Adipose tissue (tissue), 3 donors: Measurements from ENCODE around the gene ARHGAP4. TPM values are rescaled to one million over a fixed set of nuclear protein-coding genes. Genes with fewer than 3 reads are reported as not detected.

Experiments used
- H3K27ac ChIP-seq: one replicate; pipeline ENCODE4 v1.5.1; 2013; ENCODE audit warnings: low read depth, low read length
- WGBS, 3 donors: extraction: QIAGEN DNeasy Blood & Tissue Kit; methylation state at CpG; one replicate each; pipeline ENCODE4 v1.1.7; 2013; 5-methylcytosine and 5-hydroxymethylcytosine counted together
- polyA plus RNA-seq, 3 donors: library from polyadenylated mRNA; stranded (reverse); fragments of 200-250 nt; gene quantifications; one replicate each; pipeline ENCODE4 v1.2.3, GENCODE V29; 2013
- donor health status: healthy with polysubstance abuse.
- donor health status: Bipolar disorder and iron deficiency.
- donor health status: healthy.

The ARHGAP4 gene
- polyA plus RNA-seq, 3 donors, result 9.9 to 106 (median 43.6) TPM

DNA sequence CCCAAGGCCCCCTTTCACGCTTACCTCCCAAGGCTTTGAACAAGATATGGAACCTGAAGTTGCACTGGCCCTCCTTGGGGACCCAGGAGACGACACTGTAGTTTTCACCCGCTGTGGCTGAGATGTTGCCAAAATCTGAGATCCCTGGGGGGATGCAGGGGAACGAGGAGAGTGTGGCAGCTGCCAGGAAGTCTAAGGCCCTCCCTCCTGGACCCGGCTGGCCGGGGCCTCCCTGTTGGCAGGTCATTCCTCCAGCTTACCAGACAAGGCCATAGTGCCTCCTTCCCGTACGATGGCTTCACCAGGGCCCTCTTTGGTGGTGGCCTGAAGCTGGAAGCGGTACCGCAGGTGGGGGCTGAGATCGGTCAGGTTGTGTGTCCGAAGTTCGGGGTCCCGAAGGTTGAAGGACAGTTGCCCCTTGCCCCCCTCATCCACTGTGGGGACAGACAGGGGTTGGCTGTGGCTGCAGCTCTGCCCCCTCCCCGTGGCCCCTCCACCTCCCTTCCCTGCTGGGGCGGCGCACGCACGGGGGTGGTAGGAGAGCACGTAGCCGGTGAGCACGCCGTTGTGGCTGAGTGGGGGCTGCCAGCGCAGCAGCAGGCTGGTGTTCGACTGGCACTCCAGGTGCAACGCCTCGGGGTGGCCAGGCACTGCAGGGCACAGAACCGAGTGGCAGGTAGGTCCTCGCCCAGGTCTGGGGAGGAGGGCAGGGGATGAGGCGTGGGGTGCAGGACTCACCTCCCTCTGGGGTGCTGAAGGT is 61.3 kb downstream of the ARHGAP4 start:
- WGBS, 3 donors, result 64 to 88% (median 84%) methylated on average over 10 to 29 of the region's 30 CpGs
- H3K27ac ChIP-seq, result no peak overlapping the region

- WGBS, 3 donors, result 82 to 91% (median 84%) methylated on average over 7 to 10 of the region's 10 CpGs
Observed at GRCh38 chrX:153864101-153864500, 62.0 kb downstream of the ARHGAP4 start.

DNA sequence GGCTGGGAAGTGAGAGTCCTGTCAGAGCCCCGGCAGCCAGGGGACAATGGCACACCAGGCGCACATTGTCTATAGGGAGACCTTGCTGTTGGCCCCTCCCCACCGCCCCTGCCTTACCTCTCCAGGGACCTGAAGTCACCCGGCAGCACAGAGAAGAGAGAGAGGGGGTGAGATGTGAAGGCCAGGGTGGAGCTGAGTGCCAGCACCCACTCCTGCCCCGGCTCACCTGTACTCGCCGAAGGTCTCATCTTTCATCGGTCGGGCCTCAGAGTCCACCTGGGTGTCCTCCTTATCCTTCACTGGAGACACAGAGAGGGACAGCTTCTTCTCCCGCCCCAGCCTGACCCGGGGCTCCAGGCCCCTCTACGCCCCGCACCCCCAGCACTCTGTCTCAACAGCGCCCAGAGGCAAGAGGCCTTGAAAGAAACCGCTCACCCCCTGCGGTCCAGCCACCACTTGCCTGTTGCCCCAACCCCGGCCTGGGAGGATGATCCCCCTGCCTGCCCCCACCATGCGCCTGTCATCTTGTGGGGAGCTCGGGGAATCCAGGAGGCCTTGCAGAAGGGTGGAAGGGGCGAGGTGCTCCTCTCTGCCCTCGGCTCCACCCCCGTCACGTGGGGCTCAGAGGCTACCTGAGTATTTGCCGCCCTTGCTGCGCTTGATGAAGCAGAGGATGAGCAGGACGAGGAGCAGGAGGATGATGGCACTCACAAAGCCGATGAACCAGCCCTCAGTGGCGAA is 62.6 kb downstream of the ARHGAP4 start:
- WGBS, 3 donors, result 54 to 74% (median 74%) methylated on average over 18 to 28 of the region's 28 CpGs
- no peak overlapping the region for H3K27ac ChIP-seq

More at GRCh38 chrX:153864101-153864500, 62.0 kb downstream of the ARHGAP4 start:
- H3K27ac ChIP-seq, result no peak overlapping the region

DNA sequence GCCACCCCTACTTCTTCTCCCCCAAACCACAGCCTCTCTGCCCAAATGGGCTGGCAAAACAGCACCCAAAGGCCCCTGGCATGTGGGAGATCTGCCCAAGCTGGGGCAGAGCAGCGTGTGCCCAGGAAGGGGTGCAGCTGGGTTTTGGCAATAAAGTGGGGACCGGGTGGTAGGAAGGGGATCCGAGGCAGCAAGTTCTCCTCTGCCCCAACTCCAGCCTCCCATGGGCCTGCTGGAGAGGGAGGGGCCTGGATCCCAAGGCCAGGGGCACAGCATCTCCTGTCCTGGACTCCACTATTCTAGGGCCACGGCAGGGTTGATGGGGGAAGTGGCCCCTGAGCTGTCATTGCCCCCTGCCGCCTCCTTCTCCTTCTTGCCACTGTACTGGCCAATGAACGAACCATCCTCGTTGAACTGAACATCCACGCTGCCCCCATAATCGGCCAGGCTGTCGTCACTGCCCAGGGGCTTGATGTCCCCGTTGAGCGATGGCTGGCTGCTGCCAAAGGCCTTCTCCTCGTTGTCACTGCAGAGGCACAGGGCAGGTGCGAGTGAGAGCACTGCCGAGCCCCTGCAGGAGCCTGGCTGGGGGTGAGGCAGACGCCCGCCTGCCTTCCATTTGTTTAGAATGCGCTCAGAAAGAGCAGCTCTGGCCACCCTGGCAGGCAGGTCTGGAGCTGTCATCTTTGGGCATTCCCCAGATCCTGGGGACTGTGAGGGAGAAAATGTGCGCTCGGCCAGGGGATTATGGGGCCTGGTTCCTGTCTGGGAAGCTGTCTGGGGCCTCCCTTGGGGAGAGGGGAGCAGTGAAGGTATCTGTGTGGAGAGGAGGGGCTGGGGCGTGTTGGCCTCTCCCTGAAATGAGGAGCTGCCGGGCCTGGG is 63.5 kb downstream of the ARHGAP4 start:
- 50 to 73% (median 68%) methylated on average over 11 to 22 of the region's 22 CpGs for WGBS, 3 donors
- no peak overlapping the region for H3K27ac ChIP-seq

- WGBS, 3 donors, result 44 to 71% (median 63%) methylated on average over 8 to 21 of the region's 21 CpGs
- H3K27ac ChIP-seq, result no peak overlapping the region
Observed at GRCh38 chrX:153861733-153862310, 64.2 kb downstream of the ARHGAP4 start.

DNA sequence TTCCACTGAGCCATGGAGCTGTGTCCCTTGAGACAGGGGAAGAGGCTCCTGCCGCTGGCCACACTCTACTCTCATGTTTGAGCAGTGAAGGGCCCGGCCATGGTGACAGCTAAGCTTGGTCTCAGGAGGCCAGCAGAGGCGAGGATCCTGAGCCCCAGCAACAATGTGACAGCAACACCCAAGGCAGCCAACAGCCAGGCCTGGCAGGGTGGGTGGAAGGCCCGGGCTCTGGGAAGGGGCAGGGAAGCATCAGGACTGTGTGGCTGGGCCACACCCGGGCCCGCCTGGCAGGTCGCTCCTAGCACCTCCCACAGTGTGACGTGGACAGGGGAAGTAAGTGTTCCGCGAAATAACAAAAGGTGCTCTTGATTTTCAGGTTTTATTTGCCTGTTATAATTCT is 64.9 kb downstream of the ARHGAP4 start:
- H3K27ac ChIP-seq, result no peak overlapping the region
- 67 to 79% (median 77%) methylated on average over 10 of the region's 10 CpGs for WGBS, 3 donors

Other genes with a start within 250 kb of the ARHGAP4 start
- gene SLC6A8, start 238.3 kb downstream of the ARHGAP4 start, polyA plus RNA-seq, result 10 to 100 TPM; 14.7 to 61.0 (median 20.0) TPM
- 100 to 1,000 TPM; 151 to 640 (median 216) TPM for gene BCAP31, start 201.9 kb downstream of the ARHGAP4 start, polyA plus RNA-seq
- gene ABCD1, start 201.4 kb downstream of the ARHGAP4 start, polyA plus RNA-seq, result 10 to 100 TPM in 1 of 3 donors, 1 to 10 TPM in 2; 7.5 to 29.9 (median 9.6) TPM
- gene PLXNB3, start 162.0 kb downstream of the ARHGAP4 start, polyA plus RNA-seq, result 1 to 10 TPM; 3.4 to 9.1 (median 8.3) TPM
- under 1 TPM; 0.23 to 0.67 (median 0.30) TPM for gene SRPK3, start 145.2 kb downstream of the ARHGAP4 start, polyA plus RNA-seq
- gene IDH3G, start 131.9 kb downstream of the ARHGAP4 start, polyA plus RNA-seq, result 10 to 100 TPM; 34.9 to 81.0 (median 51.6) TPM
- 100 to 1,000 TPM; 283 to 679 (median 378) TPM for gene SSR4, start 131.6 kb downstream of the ARHGAP4 start, polyA plus RNA-seq
- 1 to 10 TPM; 1.5 to 2.7 (median 2.1) TPM for gene PDZD4, start 95.7 kb downstream of the ARHGAP4 start, polyA plus RNA-seq
- gene L1CAM, start 40.1 kb downstream of the ARHGAP4 start, polyA plus RNA-seq, result 1 to 10 TPM; 1.3 to 1.8 (median 1.5) TPM
- 1 to 10 TPM; 1.3 to 7.1 (median 5.9) TPM for gene AVPR2, start 21.6 kb downstream of the ARHGAP4 start, polyA plus RNA-seq
- 100 to 1,000 TPM in 1 of 3 donors, 10 to 100 TPM in 2; 68.6 to 169 (median 98.6) TPM for gene NAA10, start 8.8 kb upstream of the ARHGAP4 start, polyA plus RNA-seq
- gene RENBP, start 18.4 kb upstream of the ARHGAP4 start, polyA plus RNA-seq, result 10 to 100 TPM in 2 of 3 donors, 1 to 10 TPM in 1; 2.9 to 19.3 (median 18.4) TPM
- gene HCFC1, start 45.6 kb upstream of the ARHGAP4 start, polyA plus RNA-seq, result 10 to 100 TPM in 2 of 3 donors, 1 to 10 TPM in 1; 9.5 to 20.2 (median 13.7) TPM
- gene TMEM187, start 46.5 kb upstream of the ARHGAP4 start, polyA plus RNA-seq, result 10 to 100 TPM in 1 of 3 donors, 1 to 10 TPM in 2; 3.3 to 14.3 (median 5.8) TPM
- 10 to 100 TPM; 53.8 to 92.1 (median 68.1) TPM for gene IRAK1, start 93.6 kb upstream of the ARHGAP4 start, polyA plus RNA-seq
- gene MECP2, start 171.5 kb upstream of the ARHGAP4 start, polyA plus RNA-seq, result 10 to 100 TPM in 2 of 3 donors, 1 to 10 TPM in 1; 7.6 to 15.5 (median 13.3) TPM
- gene OPN1LW, start 218.0 kb upstream of the ARHGAP4 start, polyA plus RNA-seq, result not detected